Activated CD4-positive, alpha-beta memory T cell treated with anti-CD3 and anti-CD28 coated beads, Interleukin-2, amount 10 ng/mL, durations not matched to agents 7 days and 5 days (primary cell): ENCODE data around the gene SPRY2. TPM values are rescaled to one million over a fixed set of nuclear protein-coding genes. Genes with fewer than 3 reads are reported as not detected.
"Not testable (repeated sequence)": the region's sequence is repeated elsewhere in the genome, so short reads cannot be mapped to it uniquely, and the experiment has no call there.

Source experiments
- CTCF ChIA-PET: fragments of 350-600 bp; sonication (Branson Sonifier 250); formaldehyde crosslinking; loops from one replicate; lab custom pipeline; 2021; ENCODE audit warnings: antibody characterized with exemption, inconsistent platforms; lab: Charles Lee
- POLR2A ChIA-PET: fragments of 350-600 bp; sonication (Branson Sonifier 250); formaldehyde crosslinking; loops from one replicate; lab custom pipeline; 2021; ENCODE audit warnings: antibody characterized with exemption; lab: Charles Lee
- DNase-seq: peaks from one replicate; pipeline ENCODE4 v3.0.0-alpha.2; 2020
- H3K27ac Mint-ChIP-seq: one replicate; pipeline ENCODE4 v1.8.0; 2021; ENCODE audit warnings: mild to moderate bottlenecking, mixed read lengths
- H3K27me3 Mint-ChIP-seq: one replicate; pipeline ENCODE4 v1.8.0; 2021; ENCODE audit warnings: mixed read lengths
- H3K36me3 Mint-ChIP-seq: one replicate; pipeline ENCODE4 v1.8.0; 2021; ENCODE audit warnings: low read depth, mixed read lengths
- H3K4me1 Mint-ChIP-seq: one replicate; pipeline ENCODE4 v1.8.0; 2021; ENCODE audit warnings: mixed read lengths
- H3K4me3 Mint-ChIP-seq: one replicate; pipeline ENCODE4 v1.8.0; 2021; ENCODE audit warnings: mild to moderate bottlenecking, mixed read lengths
- H3K9me3 Mint-ChIP-seq: one replicate; pipeline ENCODE4 v1.8.0; 2021; ENCODE audit warnings: mixed read lengths
- total RNA-seq, 2 experiments: library from RNA; stranded (reverse); gene quantifications; one replicate each; pipeline ENCODE4 v1.2.3, GENCODE V29; 2021

Gene SPRY2
- total RNA-seq, 2 experiments from 2014 or later, result not detected

GRCh38 chr13:80363890-80364503 lies 23.1 kb upstream of the SPRY2 start:
- Mint-ChIP-seq H3K4me1 (no peaks in the 10 kb centered on the region), H3K27ac (no peak overlapping the region), H3K36me3 (no peaks in the 10 kb centered on the region), H3K4me3 (no peak overlapping the region), H3K9me3 (no peaks in the 10 kb centered on the region), H3K27me3 (no peaks in the 10 kb centered on the region)
- no peak for DNase-seq
- ChIA-PET CTCF (interaction anchor here (0.9 kb wide), 1 partner anchor 21 kb away, joined by 3 read pairs; no protein-coding TSS in a partner anchor), POLR2A (no interaction called here)

- DNase-seq, result no peak
- ChIA-PET POLR2A (no interaction called here), CTCF (no interaction called here)
- no peaks in the 10 kb centered on the region for H3K27me3 Mint-ChIP-seq
- H3K27ac Mint-ChIP-seq, result no peak overlapping the region
- H3K36me3 Mint-ChIP-seq, result no peaks in the 10 kb centered on the region
- H3K4me1 Mint-ChIP-seq, result no peaks in the 10 kb centered on the region
- H3K9me3 Mint-ChIP-seq, result no peaks in the 10 kb centered on the region
- H3K4me3 Mint-ChIP-seq, result no peak overlapping the region
These were observed 21.6 kb upstream of the SPRY2 start for GRCh38 chr13:80362481-80362880.

GRCh38 chr13:80361883-80362327 lies 21.0 kb upstream of the SPRY2 start:
- Mint-ChIP-seq H3K27me3 (no peaks in the 10 kb centered on the region), H3K9me3 (no peaks in the 10 kb centered on the region), H3K27ac (no peak overlapping the region), H3K36me3 (no peaks in the 10 kb centered on the region), H3K4me3 (no peak overlapping the region), H3K4me1 (no peaks in the 10 kb centered on the region)
- no peak for DNase-seq
- ChIA-PET POLR2A (no interaction called here), CTCF (no interaction called here)

GRCh38 chr13:80361298-80361697 lies 20.4 kb upstream of the SPRY2 start:
- CTCF ChIA-PET, result no interaction called here
- POLR2A ChIA-PET, result no interaction called here
- Mint-ChIP-seq H3K4me1 (no peaks in the 10 kb centered on the region), H3K27ac (no peak overlapping the region), H3K9me3 (no peaks in the 10 kb centered on the region), H3K4me3 (no peak overlapping the region), H3K27me3 (no peaks in the 10 kb centered on the region), H3K36me3 (no peaks in the 10 kb centered on the region)
- DNase-seq, result no peak

- CTCF ChIA-PET, result no interaction called here
- H3K27me3 Mint-ChIP-seq, result no peaks in the 10 kb centered on the region
- H3K4me3 Mint-ChIP-seq, result no peak overlapping the region
- H3K4me1 Mint-ChIP-seq, result no peaks in the 10 kb centered on the region
- no peak overlapping the region for H3K27ac Mint-ChIP-seq
- POLR2A ChIA-PET, result no interaction called here
- H3K9me3 Mint-ChIP-seq, result no peaks in the 10 kb centered on the region
- no peaks in the 10 kb centered on the region for H3K36me3 Mint-ChIP-seq
- no peak for DNase-seq
These were observed 19.5 kb upstream of the SPRY2 start for GRCh38 chr13:80360453-80360800.

- no peak overlapping the region for H3K4me3 Mint-ChIP-seq
- CTCF ChIA-PET, result no interaction called here
- H3K4me1 Mint-ChIP-seq, result no peaks in the 10 kb centered on the region
- H3K36me3 Mint-ChIP-seq, result no peaks in the 10 kb centered on the region
- DNase-seq, result no peak
- no peak overlapping the region for H3K27ac Mint-ChIP-seq
- H3K9me3 Mint-ChIP-seq, result no peaks in the 10 kb centered on the region
- H3K27me3 Mint-ChIP-seq, result no peaks in the 10 kb centered on the region
- POLR2A ChIA-PET, result no interaction called here
These were observed 19.0 kb upstream of the SPRY2 start for GRCh38 chr13:80359778-80360452.

GRCh38 chr13:80359414-80359777 lies 18.5 kb upstream of the SPRY2 start:
- H3K4me3 Mint-ChIP-seq, result no peak overlapping the region
- no peak overlapping the region for H3K27ac Mint-ChIP-seq
- ChIA-PET POLR2A (no interaction called here), CTCF (no interaction called here)
- no peak for DNase-seq
- H3K36me3 Mint-ChIP-seq, result no peaks in the 10 kb centered on the region
- H3K9me3 Mint-ChIP-seq, result no peaks in the 10 kb centered on the region
- H3K27me3 Mint-ChIP-seq, result no peaks in the 10 kb centered on the region
- H3K4me1 Mint-ChIP-seq, result no peaks in the 10 kb centered on the region

GRCh38 chr13:80355496-80356094 lies 14.7 kb upstream of the SPRY2 start:
- POLR2A ChIA-PET, result not testable (repeated sequence)

GRCh38 chr13:80348750-80349149 lies 7.8 kb upstream of the SPRY2 start:
- Mint-ChIP-seq H3K27me3 (peaks cover 9% of the 10 kb centered on the region), H3K36me3 (no peaks in the 10 kb centered on the region), H3K4me3 (no peak overlapping the region), H3K27ac (no peak overlapping the region), H3K9me3 (no peaks in the 10 kb centered on the region), H3K4me1 (no peaks in the 10 kb centered on the region)
- no peak for DNase-seq
- POLR2A ChIA-PET, result no interaction called here
- CTCF ChIA-PET, result no interaction called here

More at GRCh38 chr13:80355496-80356094, 14.7 kb upstream of the SPRY2 start:
- H3K27me3 Mint-ChIP-seq, H3K4me1 Mint-ChIP-seq, DNase-seq, H3K27ac Mint-ChIP-seq, H3K4me3 Mint-ChIP-seq, H3K9me3 Mint-ChIP-seq, H3K36me3 Mint-ChIP-seq, CTCF ChIA-PET: not testable (repeated sequence)

GRCh38 chr13:80348314-80348713 lies 7.4 kb upstream of the SPRY2 start:
- no peaks in the 10 kb centered on the region for H3K9me3 Mint-ChIP-seq

GRCh38 chr13:80345771-80346510 lies 5.0 kb upstream of the SPRY2 start:
- H3K9me3 Mint-ChIP-seq, result no peaks in the 10 kb centered on the region
- POLR2A ChIA-PET, result no interaction called here
- H3K4me3 Mint-ChIP-seq, result no peak overlapping the region
- CTCF ChIA-PET, result no interaction called here
- H3K4me1 Mint-ChIP-seq, result peaks cover 10% of the 10 kb centered on the region
- DNase-seq, result no peak
- H3K36me3 Mint-ChIP-seq, result no peaks in the 10 kb centered on the region
- no peak overlapping the region for H3K27ac Mint-ChIP-seq
- H3K27me3 Mint-ChIP-seq, result peaks cover 31% of the 10 kb centered on the region

More at GRCh38 chr13:80348314-80348713, 7.4 kb upstream of the SPRY2 start:
- Mint-ChIP-seq H3K4me3 (no peak overlapping the region), H3K36me3 (no peaks in the 10 kb centered on the region), H3K4me1 (no peaks in the 10 kb centered on the region), H3K27me3 (peaks cover 13% of the 10 kb centered on the region), H3K27ac (no peak overlapping the region)
- POLR2A ChIA-PET, result no interaction called here
- DNase-seq, result no peak
- CTCF ChIA-PET, result no interaction called here

GRCh38 chr13:80344032-80344431 lies 3.1 kb upstream of the SPRY2 start:
- POLR2A ChIA-PET, H3K9me3 Mint-ChIP-seq, DNase-seq, H3K27ac Mint-ChIP-seq, H3K36me3 Mint-ChIP-seq, H3K4me3 Mint-ChIP-seq: not testable (repeated sequence)
- CTCF ChIA-PET, result interaction anchor here (0.9 to 1.1 kb wide), 3 partner anchors 19 to 74 kb away, joined by 3 read pairs; no protein-coding TSS in a partner anchor
- Mint-ChIP-seq H3K4me1 (peaks cover 14% of the 10 kb centered on the region), H3K27me3 (peaks cover 35% of the 10 kb centered on the region)
